ENCODE measurements around the gene CSF1.
A peak's percentile ranks its signal among the peaks of the same experiment; 100 is the strongest.

CSF1 gene

DNA sequence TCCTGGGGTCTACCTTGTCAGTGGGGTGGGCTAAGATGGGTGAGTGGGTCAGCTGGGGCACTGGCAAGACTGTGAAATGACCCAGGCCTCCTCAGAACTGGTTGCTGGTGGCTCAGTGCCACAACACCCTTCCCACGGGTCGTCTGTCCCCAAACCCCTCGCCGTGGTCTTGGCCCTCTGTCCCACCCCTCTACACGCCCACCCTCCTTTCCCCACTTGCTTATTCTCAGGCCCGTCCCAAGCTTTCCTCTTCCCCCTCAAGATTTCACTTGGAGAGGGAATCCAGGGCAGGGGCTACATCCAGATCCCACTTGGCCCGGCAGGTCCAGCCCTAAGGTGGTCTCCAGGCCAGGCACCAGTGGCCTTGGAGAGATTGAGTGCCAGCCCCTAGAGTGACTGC lies 16.7 kb downstream of the CSF1 start:
- no peak overlapping the region for H3K9ac ChIP-seq (ENCODE audit: low read depth, low read length)
- H3K36me3 ChIP-seq (ENCODE audit: control insufficient read depth, insufficient read depth, low read length): peaks cover 7% of the 10 kb centered on the region
- no peak overlapping the region for H3K4me3 ChIP-seq (ENCODE audit: low read depth, low read length)
- H3K4me1 ChIP-seq (ENCODE audit: control insufficient read depth, insufficient read depth, low read length): peaks cover 10% of the 10 kb centered on the region
- H3K27me3 ChIP-seq (ENCODE audit: control insufficient read depth, insufficient read depth, low read length): no peaks in the 10 kb centered on the region
- no peaks in the 10 kb centered on the region for H3K9me3 ChIP-seq (ENCODE audit: control insufficient read depth, insufficient read depth, low read length)

DNA sequence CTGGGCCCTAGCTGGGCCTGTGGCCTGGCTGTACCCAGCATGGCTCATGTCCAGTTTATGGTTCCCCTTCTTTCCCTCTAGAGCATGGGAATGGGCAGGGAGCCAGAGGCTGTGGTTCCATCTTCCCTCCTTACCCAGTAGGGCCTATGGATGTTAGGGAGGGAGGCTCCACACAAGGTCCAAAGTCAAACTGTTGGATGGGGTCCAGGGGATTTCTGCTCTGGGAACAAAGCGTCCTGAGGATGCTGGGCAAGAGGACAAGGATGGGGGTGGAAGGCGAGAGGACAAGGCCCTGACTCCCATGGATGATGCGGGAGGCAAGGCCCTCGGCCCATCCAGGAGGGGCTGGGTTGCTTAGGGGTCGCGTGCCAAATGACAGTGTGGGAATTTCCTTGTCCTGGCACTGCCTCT lies 17.3 kb downstream of the CSF1 start:
- Histone ChIP-seq H3K36me3 (ENCODE audit: control insufficient read depth, insufficient read depth, low read length) (peaks cover 7% of the 10 kb centered on the region), H3K27me3 (ENCODE audit: control insufficient read depth, insufficient read depth, low read length) (no peaks in the 10 kb centered on the region), H3K4me1 (ENCODE audit: control insufficient read depth, insufficient read depth, low read length) (peaks cover 10% of the 10 kb centered on the region), H3K4me3 (ENCODE audit: low read depth, low read length) (no peak overlapping the region), H3K9ac (ENCODE audit: low read depth, low read length) (no peak overlapping the region), H3K9me3 (ENCODE audit: control insufficient read depth, insufficient read depth, low read length) (no peaks in the 10 kb centered on the region)

DNA sequence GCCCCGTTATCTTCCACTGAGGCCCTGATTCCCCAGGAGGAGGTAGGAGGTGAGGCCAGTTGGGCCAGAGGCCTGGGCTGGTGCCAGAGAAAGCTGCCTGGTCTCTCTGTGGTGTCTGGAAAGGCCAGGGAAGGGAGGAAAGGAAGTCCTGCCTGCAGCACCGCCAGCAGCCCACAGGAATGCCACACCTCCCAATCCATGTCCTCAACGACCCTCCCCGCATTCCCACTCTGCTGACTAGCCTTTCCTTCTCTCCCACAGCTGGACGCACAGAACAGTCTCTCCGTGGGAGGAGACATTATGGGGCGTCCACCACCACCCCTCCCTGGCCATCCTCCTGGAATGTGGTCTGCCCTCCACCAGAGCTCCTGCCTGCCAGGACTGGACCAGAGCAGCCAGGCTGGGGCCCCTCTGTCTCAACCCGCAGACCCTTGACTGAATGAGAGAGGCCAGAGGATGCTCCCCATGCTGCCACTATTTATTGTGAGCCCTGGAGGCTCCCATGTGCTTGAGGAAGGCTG lies 18.0 kb downstream of the CSF1 start:
- Histone ChIP-seq H3K9ac (ENCODE audit: low read depth, low read length) (no peak overlapping the region), H3K9me3 (ENCODE audit: control insufficient read depth, insufficient read depth, low read length) (no peaks in the 10 kb centered on the region), H3K27me3 (ENCODE audit: control insufficient read depth, insufficient read depth, low read length) (no peaks in the 10 kb centered on the region), H3K4me1 (ENCODE audit: control insufficient read depth, insufficient read depth, low read length) (peaks cover 10% of the 10 kb centered on the region), H3K36me3 (ENCODE audit: control insufficient read depth, insufficient read depth, low read length) (peaks cover 7% of the 10 kb centered on the region), H3K4me3 (ENCODE audit: low read depth, low read length) (no peak overlapping the region)

DNA sequence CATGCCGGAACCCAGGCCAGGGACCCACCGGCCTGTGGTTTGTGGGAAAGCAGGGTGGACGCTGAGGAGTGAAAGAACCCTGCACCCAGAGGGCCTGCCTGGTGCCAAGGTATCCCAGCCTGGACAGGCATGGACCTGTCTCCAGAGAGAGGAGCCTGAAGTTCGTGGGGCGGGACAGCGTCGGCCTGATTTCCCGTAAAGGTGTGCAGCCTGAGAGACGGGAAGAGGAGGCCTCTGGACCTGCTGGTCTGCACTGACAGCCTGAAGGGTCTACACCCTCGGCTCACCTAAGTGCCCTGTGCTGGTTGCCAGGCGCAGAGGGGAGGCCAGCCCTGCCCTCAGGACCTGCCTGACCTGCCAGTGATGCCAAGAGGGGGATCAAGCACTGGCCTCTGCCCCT lies 18.5 kb downstream of the CSF1 start:
- no peak overlapping the region for H3K9ac ChIP-seq (ENCODE audit: low read depth, low read length)
- H3K4me3 ChIP-seq (ENCODE audit: low read depth, low read length): no peak overlapping the region
- peaks cover 10% of the 10 kb centered on the region for H3K4me1 ChIP-seq (ENCODE audit: control insufficient read depth, insufficient read depth, low read length)
- no peaks in the 10 kb centered on the region for H3K27me3 ChIP-seq (ENCODE audit: control insufficient read depth, insufficient read depth, low read length)
- peaks cover 6% of the 10 kb centered on the region for H3K36me3 ChIP-seq (ENCODE audit: control insufficient read depth, insufficient read depth, low read length)
- H3K9me3 ChIP-seq (ENCODE audit: control insufficient read depth, insufficient read depth, low read length): no peaks in the 10 kb centered on the region

DNA sequence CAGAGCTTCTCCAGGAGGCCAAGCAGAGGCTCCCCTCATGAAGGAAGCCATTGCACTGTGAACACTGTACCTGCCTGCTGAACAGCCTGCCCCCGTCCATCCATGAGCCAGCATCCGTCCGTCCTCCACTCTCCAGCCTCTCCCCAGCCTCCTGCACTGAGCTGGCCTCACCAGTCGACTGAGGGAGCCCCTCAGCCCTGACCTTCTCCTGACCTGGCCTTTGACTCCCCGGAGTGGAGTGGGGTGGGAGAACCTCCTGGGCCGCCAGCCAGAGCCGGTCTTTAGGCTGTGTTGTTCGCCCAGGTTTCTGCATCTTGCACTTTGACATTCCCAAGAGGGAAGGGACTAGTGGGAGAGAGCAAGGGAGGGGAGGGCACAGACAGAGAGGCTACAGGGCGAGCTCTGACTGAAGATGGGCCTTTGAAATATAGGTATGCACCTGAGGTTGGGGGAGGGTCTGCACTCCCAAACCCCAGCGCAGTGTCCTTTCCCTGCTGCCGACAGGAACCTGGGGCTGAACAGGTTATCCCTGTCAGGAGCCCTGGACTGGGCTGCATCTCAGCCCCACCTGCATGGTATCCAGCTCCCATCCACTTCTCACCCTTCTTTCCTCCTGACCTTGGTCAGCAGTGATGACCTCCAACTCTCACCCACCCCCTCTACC lies 19.1 kb downstream of the CSF1 start:
- H3K27me3 ChIP-seq (ENCODE audit: control insufficient read depth, insufficient read depth, low read length): no peaks in the 10 kb centered on the region
- no peaks in the 10 kb centered on the region for H3K9me3 ChIP-seq (ENCODE audit: control insufficient read depth, insufficient read depth, low read length)
- H3K4me1 ChIP-seq (ENCODE audit: control insufficient read depth, insufficient read depth, low read length): peaks cover 10% of the 10 kb centered on the region
- peaks cover 4% of the 10 kb centered on the region for H3K36me3 ChIP-seq (ENCODE audit: control insufficient read depth, insufficient read depth, low read length)
- no peak overlapping the region for H3K4me3 ChIP-seq (ENCODE audit: low read depth, low read length)
- H3K9ac ChIP-seq (ENCODE audit: low read depth, low read length): no peak overlapping the region

DNA sequence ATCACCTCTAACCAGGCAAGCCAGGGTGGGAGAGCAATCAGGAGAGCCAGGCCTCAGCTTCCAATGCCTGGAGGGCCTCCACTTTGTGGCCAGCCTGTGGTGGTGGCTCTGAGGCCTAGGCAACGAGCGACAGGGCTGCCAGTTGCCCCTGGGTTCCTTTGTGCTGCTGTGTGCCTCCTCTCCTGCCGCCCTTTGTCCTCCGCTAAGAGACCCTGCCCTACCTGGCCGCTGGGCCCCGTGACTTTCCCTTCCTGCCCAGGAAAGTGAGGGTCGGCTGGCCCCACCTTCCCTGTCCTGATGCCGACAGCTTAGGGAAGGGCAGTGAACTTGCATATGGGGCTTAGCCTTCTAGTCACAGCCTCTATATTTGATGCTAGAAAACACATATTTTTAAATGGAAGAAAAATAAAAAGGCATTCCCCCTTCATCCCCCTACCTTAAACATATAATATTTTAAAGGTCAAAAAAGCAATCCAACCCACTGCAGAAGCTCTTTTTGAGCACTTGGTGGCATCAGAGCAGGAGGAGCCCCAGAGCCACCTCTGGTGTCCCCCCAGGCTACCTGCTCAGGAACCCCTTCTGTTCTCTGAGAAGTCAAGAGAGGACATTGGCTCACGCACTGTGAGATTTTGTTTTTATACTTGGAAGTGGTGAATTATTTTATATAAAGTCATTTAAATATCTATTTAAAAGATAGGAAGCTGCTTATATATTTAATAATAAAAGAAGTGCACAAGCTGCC lies 19.8 kb downstream of the CSF1 start:
- Histone ChIP-seq H3K4me3 (ENCODE audit: low read depth, low read length) (no peak overlapping the region), H3K9me3 (ENCODE audit: control insufficient read depth, insufficient read depth, low read length) (no peaks in the 10 kb centered on the region), H3K9ac (ENCODE audit: low read depth, low read length) (no peak overlapping the region), H3K27me3 (ENCODE audit: control insufficient read depth, insufficient read depth, low read length) (no peaks in the 10 kb centered on the region), H3K4me1 (ENCODE audit: control insufficient read depth, insufficient read depth, low read length) (peaks cover 10% of the 10 kb centered on the region), H3K36me3 (ENCODE audit: control insufficient read depth, insufficient read depth, low read length) (peaks cover 4% of the 10 kb centered on the region)

DNA sequence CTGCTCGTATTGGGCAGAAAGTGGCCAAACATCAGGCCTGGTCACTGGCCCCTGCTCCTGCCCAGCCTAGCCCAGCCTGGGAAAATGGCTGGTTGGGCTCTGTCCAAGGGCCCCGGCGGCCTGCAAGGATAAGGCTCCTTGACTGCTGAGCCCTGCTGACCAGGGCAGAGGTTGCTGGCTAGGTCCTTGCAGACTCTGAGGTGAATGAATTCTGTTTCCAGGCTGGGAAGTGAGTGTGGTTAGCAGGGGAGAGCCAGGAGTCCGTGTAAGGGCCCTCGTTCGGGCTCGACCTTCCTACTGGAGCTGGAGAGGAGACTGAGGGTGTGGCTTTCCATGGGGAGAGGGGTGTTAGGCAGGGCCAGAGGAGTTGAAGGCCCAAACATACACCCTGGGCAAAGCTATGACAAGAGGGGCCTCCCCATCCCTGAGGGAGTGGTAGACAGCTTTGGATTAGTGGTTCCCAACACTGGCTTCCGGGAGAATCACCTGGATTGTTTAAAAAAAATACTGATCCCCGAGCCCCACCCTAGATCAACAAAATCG lies 20.6 kb downstream of the CSF1 start:
- Histone ChIP-seq H3K4me3 (ENCODE audit: low read depth, low read length) (no peak overlapping the region), H3K27me3 (ENCODE audit: control insufficient read depth, insufficient read depth, low read length) (no peaks in the 10 kb centered on the region), H3K9ac (ENCODE audit: low read depth, low read length) (no peak overlapping the region), H3K9me3 (ENCODE audit: control insufficient read depth, insufficient read depth, low read length) (no peaks in the 10 kb centered on the region), H3K36me3 (ENCODE audit: control insufficient read depth, insufficient read depth, low read length) (peaks cover 4% of the 10 kb centered on the region), H3K4me1 (ENCODE audit: control insufficient read depth, insufficient read depth, low read length) (peaks cover 10% of the 10 kb centered on the region)

DNA sequence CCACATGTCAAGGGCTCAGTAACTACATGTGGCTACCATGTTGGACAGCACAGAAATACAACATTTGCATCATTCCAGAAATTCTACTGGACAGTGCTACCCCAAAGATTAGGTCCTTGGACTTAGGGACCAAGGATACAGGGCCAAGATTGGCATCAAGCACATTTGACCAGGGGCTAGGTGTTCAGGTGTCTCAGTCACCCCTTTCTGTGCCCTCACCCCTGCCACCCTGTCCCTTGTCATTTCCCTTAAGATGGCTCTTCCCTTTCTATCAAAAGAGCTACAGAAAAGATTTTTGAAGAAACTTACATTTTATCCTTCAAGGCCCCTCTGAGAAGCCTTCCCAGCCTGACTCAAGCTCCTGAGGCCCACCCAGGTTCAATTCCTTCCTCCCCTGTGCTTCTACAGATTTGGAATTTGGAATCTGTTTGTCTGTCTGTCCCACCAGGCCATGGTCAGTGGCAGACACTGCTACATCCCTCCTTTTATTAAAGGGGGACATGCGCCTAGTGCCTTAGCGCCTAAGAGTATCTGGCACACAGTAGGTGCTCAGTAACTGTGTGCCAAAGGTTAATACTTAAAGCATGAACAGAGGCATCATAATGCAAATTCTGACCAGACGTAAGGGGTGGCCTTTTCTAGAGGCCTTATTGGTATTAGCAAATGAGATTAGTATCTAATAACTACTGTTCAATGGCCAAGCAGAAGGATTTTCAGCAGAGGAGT lies 21.4 kb downstream of the CSF1 start:
- no peaks in the 10 kb centered on the region for H3K9me3 ChIP-seq (ENCODE audit: control insufficient read depth, insufficient read depth, low read length)
- H3K27me3 ChIP-seq (ENCODE audit: control insufficient read depth, insufficient read depth, low read length): no peaks in the 10 kb centered on the region
- H3K9ac ChIP-seq (ENCODE audit: low read depth, low read length): no peak overlapping the region
- H3K36me3 ChIP-seq (ENCODE audit: control insufficient read depth, insufficient read depth, low read length): peaks cover 4% of the 10 kb centered on the region
- peaks cover 10% of the 10 kb centered on the region for H3K4me1 ChIP-seq (ENCODE audit: control insufficient read depth, insufficient read depth, low read length)
- H3K4me3 ChIP-seq (ENCODE audit: low read depth, low read length): no peak overlapping the region

DNA sequence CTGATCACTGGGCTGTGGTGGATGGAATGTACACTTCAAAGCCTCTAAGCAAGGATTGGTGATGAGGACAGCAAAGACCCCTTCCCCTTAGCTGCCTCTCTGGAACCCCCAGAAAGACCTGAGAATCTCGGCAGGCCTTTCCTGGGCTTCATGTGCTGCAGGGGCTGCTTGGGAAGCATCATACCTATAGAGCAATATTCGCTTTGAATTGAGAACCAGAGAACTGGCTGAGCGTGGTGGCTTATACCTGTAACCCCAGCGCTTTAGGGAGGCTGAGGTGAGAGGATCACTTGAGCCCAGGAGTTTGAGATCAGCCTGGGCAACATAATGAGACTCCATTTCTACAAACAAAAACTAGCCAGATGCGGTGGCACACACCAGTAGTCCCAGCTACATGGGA lies 22.0 kb downstream of the CSF1 start:
- H3K9ac ChIP-seq (ENCODE audit: low read depth, low read length): no peak overlapping the region
- peaks cover 10% of the 10 kb centered on the region for H3K4me1 ChIP-seq (ENCODE audit: control insufficient read depth, insufficient read depth, low read length)
- H3K4me3 ChIP-seq (ENCODE audit: low read depth, low read length): no peak overlapping the region
- H3K36me3 ChIP-seq (ENCODE audit: control insufficient read depth, insufficient read depth, low read length): peaks cover 4% of the 10 kb centered on the region
- H3K9me3 ChIP-seq (ENCODE audit: control insufficient read depth, insufficient read depth, low read length): no peaks in the 10 kb centered on the region
- no peaks in the 10 kb centered on the region for H3K27me3 ChIP-seq (ENCODE audit: control insufficient read depth, insufficient read depth, low read length)

DNA sequence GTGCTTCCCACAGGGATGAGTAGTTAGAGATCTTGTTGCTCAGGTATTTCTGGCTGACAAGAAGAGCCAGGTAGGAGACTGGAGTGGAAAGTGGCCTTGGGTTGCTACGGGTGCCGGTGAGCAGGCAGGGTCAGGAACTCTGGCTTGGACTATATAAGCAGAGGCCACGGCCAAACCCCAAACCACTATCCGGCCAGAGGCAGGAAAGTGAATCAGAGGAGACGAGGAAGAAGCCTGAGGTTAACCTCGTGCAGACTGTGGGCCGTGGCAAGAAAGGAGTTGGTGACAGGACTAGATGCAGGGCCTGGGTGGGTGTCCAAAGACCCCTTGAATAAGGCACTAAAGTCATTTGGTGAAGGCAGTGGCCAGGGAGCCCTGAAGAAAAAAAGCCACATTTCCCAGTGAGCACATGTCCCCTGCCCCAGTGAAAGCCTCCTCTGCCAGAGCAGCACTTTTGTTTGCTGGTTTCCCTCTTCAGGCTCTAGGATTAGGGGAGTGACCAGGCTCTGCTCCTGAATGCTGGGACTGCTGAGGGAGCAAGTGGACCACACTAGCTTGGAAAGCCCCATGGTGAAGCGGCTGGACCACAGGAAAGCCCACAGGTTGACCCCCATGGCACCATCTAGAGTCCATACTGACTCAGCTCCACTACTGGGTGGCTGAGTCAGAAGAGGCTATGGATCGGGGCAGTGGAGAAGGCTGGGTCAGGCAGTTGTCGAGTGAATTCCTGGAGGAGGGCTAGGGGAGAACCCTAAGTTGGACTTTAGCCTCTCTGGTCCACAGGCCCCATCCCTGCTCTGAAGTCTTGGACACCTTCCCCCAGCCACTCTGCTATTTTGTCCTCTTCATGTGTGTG lies 23.4 kb downstream of the CSF1 start:
- Histone ChIP-seq H3K4me3 (ENCODE audit: low read depth, low read length) (no peak overlapping the region), H3K4me1 (ENCODE audit: control insufficient read depth, insufficient read depth, low read length) (peaks cover 10% of the 10 kb centered on the region), H3K27me3 (ENCODE audit: control insufficient read depth, insufficient read depth, low read length) (no peaks in the 10 kb centered on the region), H3K36me3 (ENCODE audit: control insufficient read depth, insufficient read depth, low read length) (peaks cover 4% of the 10 kb centered on the region), H3K9me3 (ENCODE audit: control insufficient read depth, insufficient read depth, low read length) (no peaks in the 10 kb centered on the region), H3K9ac (ENCODE audit: low read depth, low read length) (peak overlapping the region; percentile 8)

DNA sequence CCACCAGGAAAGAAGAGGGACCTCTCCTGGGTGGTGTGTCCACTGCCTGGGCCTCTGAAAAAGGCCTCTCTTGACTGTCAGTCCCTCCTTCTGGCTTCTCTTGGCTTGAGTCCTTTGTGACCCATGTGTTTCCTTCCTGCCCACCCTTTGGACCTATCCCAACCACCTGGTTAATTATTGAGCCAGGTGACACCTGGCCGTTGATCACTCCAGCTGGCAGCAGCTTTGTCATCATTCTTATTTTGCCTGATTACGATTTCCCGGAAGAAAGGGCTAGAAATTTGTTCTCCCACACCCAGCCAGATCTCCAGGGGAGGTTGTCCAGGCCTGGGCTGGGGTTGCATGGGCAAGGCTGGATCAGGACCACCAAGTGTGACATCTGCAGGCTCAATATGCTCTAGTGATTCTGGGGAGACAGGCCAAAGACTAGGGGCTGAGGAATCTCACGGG lies 24.8 kb downstream of the CSF1 start:
- Histone ChIP-seq H3K4me3 (ENCODE audit: low read depth, low read length) (no peak overlapping the region), H3K9me3 (ENCODE audit: control insufficient read depth, insufficient read depth, low read length) (no peaks in the 10 kb centered on the region), H3K9ac (ENCODE audit: low read depth, low read length) (no peak overlapping the region), H3K27me3 (ENCODE audit: control insufficient read depth, insufficient read depth, low read length) (no peaks in the 10 kb centered on the region), H3K4me1 (ENCODE audit: control insufficient read depth, insufficient read depth, low read length) (peaks cover 10% of the 10 kb centered on the region), H3K36me3 (ENCODE audit: control insufficient read depth, insufficient read depth, low read length) (no peaks in the 10 kb centered on the region)
